ENCODE data around the gene NEUROD6.

Gene NEUROD6

DNA sequence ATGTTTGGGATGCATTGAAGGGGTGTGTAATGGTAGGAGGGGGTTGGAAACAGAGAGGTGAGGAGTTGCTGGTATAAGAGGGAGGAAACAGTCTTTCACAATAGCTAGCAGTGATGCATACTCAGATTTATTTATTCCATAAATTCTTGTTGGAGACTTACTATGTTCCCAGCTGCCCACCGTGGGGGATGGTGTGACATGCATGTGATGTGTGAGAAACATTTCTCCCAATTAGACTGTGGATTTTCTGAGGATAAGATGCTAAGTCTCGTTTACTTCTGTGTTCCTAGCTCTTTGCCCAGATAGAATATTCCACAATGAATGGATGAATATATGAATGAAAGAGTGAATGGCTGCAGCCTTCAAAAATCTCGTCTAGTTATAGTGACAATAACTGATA, 23.0 kb upstream of the NEUROD6 start:
- H3K9ac ChIP-seq (ENCODE audit: low read depth, low read length, poor library complexity) = no peak overlapping the region
- no peaks in the 10 kb centered on the region for H3K79me1 ChIP-seq (ENCODE audit: low read depth, low read length)
- no peak overlapping the region for H3K14ac ChIP-seq (ENCODE audit: low read length)

DNA sequence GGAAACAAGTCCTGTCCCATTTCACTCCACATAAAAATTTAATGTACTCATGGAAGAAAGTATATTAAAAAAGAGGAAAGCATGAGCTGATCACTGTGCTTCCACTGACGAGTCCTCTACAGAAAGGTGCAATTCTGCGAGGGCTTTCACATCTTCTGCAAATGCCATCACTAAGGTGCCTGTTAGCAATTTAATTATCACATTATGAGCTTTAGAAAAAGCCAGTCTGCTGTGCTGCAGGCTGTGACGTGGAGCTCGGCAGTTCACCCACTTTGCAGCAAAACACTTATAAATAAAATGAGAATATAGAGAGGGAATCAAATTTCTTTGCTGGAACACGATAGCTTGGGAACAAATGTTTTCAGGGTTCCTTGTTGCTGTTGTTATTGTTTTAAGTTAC, 22.5 kb upstream of the NEUROD6 start:
- no peak overlapping the region for H3K9ac ChIP-seq (ENCODE audit: low read depth, low read length, poor library complexity)
- H3K4ac ChIP-seq (ENCODE audit: low read length) = no peak overlapping the region
- H3K4me3 ChIP-seq (ENCODE audit: low read length in 2 of 2) = no peak overlapping the region
- H3K23ac ChIP-seq (ENCODE audit: low read depth, low read length, poor library complexity) = no peak overlapping the region
- no peak overlapping the region for H2AK5ac ChIP-seq (ENCODE audit: low read depth, low read length)
- no peak overlapping the region for H4K8ac ChIP-seq (ENCODE audit: low read depth, low read length)
- no peak overlapping the region for H2AFZ ChIP-seq (ENCODE audit: low read length)
- H3K9me3 ChIP-seq (replicated peaks in 1 of 2; ENCODE audit: control insufficient read depth in 2 of 2, insufficient read depth in 1 of 2, low read depth in 1 of 2, low read length in 2 of 2) = no peaks in the 10 kb centered on the region
- no peaks in the 10 kb centered on the region for H3K79me1 ChIP-seq (ENCODE audit: low read depth, low read length)
- H3K4me1 ChIP-seq (ENCODE audit: control insufficient read depth in 2 of 2, insufficient read depth in 1 of 2, low read depth in 1 of 2, low read length in 2 of 2) = peaks cover 0 to 2% of the 10 kb centered on the region in 2 donors
- no peak overlapping the region for H3K14ac ChIP-seq (ENCODE audit: low read length)
- no peak overlapping the region for H4K91ac ChIP-seq (ENCODE audit: low read depth, low read length, poor library complexity)
- no peak overlapping the region for H2BK5ac ChIP-seq (ENCODE audit: low read length)
- no peak for DNase-seq (ENCODE audit: low spot score)
- H3K27me3 ChIP-seq (ENCODE audit: control insufficient read depth in 3 of 3, insufficient read depth in 3 of 3, low read depth in 1 of 3, low read length in 3 of 3) = no peaks in the 10 kb centered on the region
- WGBS, 2 donors (ENCODE audit: extremely low coverage in 2 of 2, insufficient read length in 2 of 2, insufficient replicate concordance in 1 of 2) = no CpG with 5 or more reads among the region's 5 CpGs
- H2BK12ac ChIP-seq (ENCODE audit: low read length) = no peak overlapping the region
- H2BK15ac ChIP-seq (ENCODE audit: low read length) = no peak overlapping the region
- H3K4me2 ChIP-seq (ENCODE audit: insufficient read depth, low read length, poor library complexity, severe bottlenecking) = no peak overlapping the region
- no peak overlapping the region for H3K27ac ChIP-seq (replicated peaks; ENCODE audit: low read length)
- no peak overlapping the region for H3K18ac ChIP-seq (ENCODE audit: low read length)
- no peak overlapping the region for H2BK120ac ChIP-seq (ENCODE audit: low read depth, low read length)
- H3K36me3 ChIP-seq (replicated peaks in 1 of 2; ENCODE audit: control insufficient read depth in 2 of 2, insufficient read depth in 2 of 2, low read length in 2 of 2) = no peaks in the 10 kb centered on the region

More for the DNA sequence above, 23.0 kb upstream of the NEUROD6 start:
- no CpG with 5 or more reads among the region's 3 CpGs for WGBS, 2 donors (ENCODE audit: extremely low coverage in 2 of 2, insufficient read length in 2 of 2, insufficient replicate concordance in 1 of 2)
- no peak overlapping the region for H2BK15ac ChIP-seq (ENCODE audit: low read length)
- H3K27me3 ChIP-seq (ENCODE audit: control insufficient read depth in 3 of 3, insufficient read depth in 3 of 3, low read depth in 1 of 3, low read length in 3 of 3) = no peaks in the 10 kb centered on the region
- H3K4ac ChIP-seq (ENCODE audit: low read length) = no peak overlapping the region
- no peak overlapping the region for H3K4me2 ChIP-seq (ENCODE audit: insufficient read depth, low read length, poor library complexity, severe bottlenecking)
- no peak overlapping the region for H3K4me3 ChIP-seq (ENCODE audit: low read length in 2 of 2)
- no peak overlapping the region for H4K91ac ChIP-seq (ENCODE audit: low read depth, low read length, poor library complexity)
- no peak for DNase-seq (ENCODE audit: low spot score)
- no peak overlapping the region for H2BK120ac ChIP-seq (ENCODE audit: low read depth, low read length)
- no peak overlapping the region for H3K27ac ChIP-seq (replicated peaks; ENCODE audit: low read length)
- H4K8ac ChIP-seq (ENCODE audit: low read depth, low read length) = no peak overlapping the region
- H2AK5ac ChIP-seq (ENCODE audit: low read depth, low read length) = no peak overlapping the region
- no peak overlapping the region for H3K18ac ChIP-seq (ENCODE audit: low read length)
- H3K23ac ChIP-seq (ENCODE audit: low read depth, low read length, poor library complexity) = no peak overlapping the region
- H3K9me3 ChIP-seq (replicated peaks in 1 of 2; ENCODE audit: control insufficient read depth in 2 of 2, insufficient read depth in 1 of 2, low read depth in 1 of 2, low read length in 2 of 2) = no peaks in the 10 kb centered on the region
- H2BK12ac ChIP-seq (ENCODE audit: low read length) = no peak overlapping the region
- H3K4me1 ChIP-seq (ENCODE audit: control insufficient read depth in 2 of 2, insufficient read depth in 1 of 2, low read depth in 1 of 2, low read length in 2 of 2) = no peaks in the 10 kb centered on the region
- H2BK5ac ChIP-seq (ENCODE audit: low read length) = no peak overlapping the region
- no peaks in the 10 kb centered on the region for H3K36me3 ChIP-seq (replicated peaks in 1 of 2; ENCODE audit: control insufficient read depth in 2 of 2, insufficient read depth in 2 of 2, low read length in 2 of 2)
- H2AFZ ChIP-seq (ENCODE audit: low read length) = no peak overlapping the region

DNA sequence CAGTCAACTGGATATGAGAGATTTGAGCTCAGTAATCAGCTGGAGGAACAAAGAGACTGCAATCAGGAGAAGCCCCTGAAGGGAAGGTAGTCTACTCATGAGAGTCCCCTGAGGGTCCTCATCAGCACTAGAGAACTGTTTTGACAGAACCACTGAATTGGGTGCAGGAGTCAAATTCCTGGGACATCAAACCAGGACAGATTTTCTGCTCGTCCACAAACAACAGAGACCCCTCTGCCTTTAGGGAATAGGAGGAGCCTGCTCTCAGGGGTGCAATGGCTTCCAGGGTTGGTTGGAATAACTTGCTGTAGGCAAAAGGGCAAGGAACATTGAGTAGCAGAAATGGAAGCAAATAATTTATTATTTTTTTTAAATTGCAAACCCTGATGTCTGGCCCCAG, 21.9 kb upstream of the NEUROD6 start:
- H3K4ac ChIP-seq (ENCODE audit: low read length) = no peak overlapping the region
- H2BK12ac ChIP-seq (ENCODE audit: low read length) = no peak overlapping the region
- no peak overlapping the region for H2AFZ ChIP-seq (ENCODE audit: low read length)
- H4K8ac ChIP-seq (ENCODE audit: low read depth, low read length) = no peak overlapping the region
- H3K9ac ChIP-seq (ENCODE audit: low read depth, low read length, poor library complexity) = no peak overlapping the region
- DNase-seq (ENCODE audit: low spot score) = no peak
- H3K27ac ChIP-seq (replicated peaks; ENCODE audit: low read length) = no peak overlapping the region
- H3K23ac ChIP-seq (ENCODE audit: low read depth, low read length, poor library complexity) = no peak overlapping the region
- no peaks in the 10 kb centered on the region for H3K36me3 ChIP-seq (replicated peaks in 1 of 2; ENCODE audit: control insufficient read depth in 2 of 2, insufficient read depth in 2 of 2, low read length in 2 of 2)
- H3K4me1 ChIP-seq (ENCODE audit: control insufficient read depth in 2 of 2, insufficient read depth in 1 of 2, low read depth in 1 of 2, low read length in 2 of 2) = peaks cover 0 to 2% of the 10 kb centered on the region in 2 donors
- no peak overlapping the region for H2BK15ac ChIP-seq (ENCODE audit: low read length)
- H2AK5ac ChIP-seq (ENCODE audit: low read depth, low read length) = no peak overlapping the region
- WGBS, 2 donors (ENCODE audit: extremely low coverage in 2 of 2, insufficient read length in 2 of 2, insufficient replicate concordance in 1 of 2) = no CpG with 5 or more reads among the region's 1 CpG
- no peak overlapping the region for H2BK5ac ChIP-seq (ENCODE audit: low read length)
- no peak overlapping the region for H3K14ac ChIP-seq (ENCODE audit: low read length)
- no peak overlapping the region for H2BK120ac ChIP-seq (ENCODE audit: low read depth, low read length)
- no peaks in the 10 kb centered on the region for H3K27me3 ChIP-seq (ENCODE audit: control insufficient read depth in 3 of 3, insufficient read depth in 3 of 3, low read depth in 1 of 3, low read length in 3 of 3)
- H3K4me2 ChIP-seq (ENCODE audit: insufficient read depth, low read length, poor library complexity, severe bottlenecking) = no peak overlapping the region
- no peak overlapping the region for H3K4me3 ChIP-seq (ENCODE audit: low read length in 2 of 2)
- no peak overlapping the region for H4K91ac ChIP-seq (ENCODE audit: low read depth, low read length, poor library complexity)
- H3K9me3 ChIP-seq (replicated peaks in 1 of 2; ENCODE audit: control insufficient read depth in 2 of 2, insufficient read depth in 1 of 2, low read depth in 1 of 2, low read length in 2 of 2) = no peaks in the 10 kb centered on the region
- H3K79me1 ChIP-seq (ENCODE audit: low read depth, low read length) = no peaks in the 10 kb centered on the region
- no peak overlapping the region for H3K18ac ChIP-seq (ENCODE audit: low read length)

DNA sequence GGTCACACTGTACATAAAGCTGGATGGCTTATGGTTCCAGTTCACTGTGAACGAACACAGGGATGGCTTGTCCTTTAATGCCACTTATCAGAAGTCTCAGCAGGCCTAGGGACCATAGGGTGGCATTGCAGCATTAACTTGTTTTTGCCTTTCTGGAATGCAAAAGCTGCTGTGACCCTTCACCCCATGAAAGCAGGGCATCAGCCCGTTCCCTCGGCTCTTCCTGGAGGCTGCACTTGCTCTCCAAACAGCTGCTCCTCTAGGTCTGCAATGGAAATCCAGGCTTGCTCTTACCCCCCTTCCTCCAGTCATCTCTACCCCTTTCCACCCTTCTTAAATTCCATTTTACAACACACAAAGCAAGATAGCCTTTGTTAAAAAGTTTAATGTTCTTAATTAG, 17.9 kb upstream of the NEUROD6 start:
- no peak overlapping the region for H4K8ac ChIP-seq (ENCODE audit: low read depth, low read length)
- no peak overlapping the region for H3K14ac ChIP-seq (ENCODE audit: low read length)
- H2BK15ac ChIP-seq (ENCODE audit: low read length) = no peak overlapping the region
- no peak overlapping the region for H2AFZ ChIP-seq (ENCODE audit: low read length)
- H3K4me2 ChIP-seq (ENCODE audit: insufficient read depth, low read length, poor library complexity, severe bottlenecking) = no peak overlapping the region
- no peak overlapping the region for H3K18ac ChIP-seq (ENCODE audit: low read length)
- peaks cover 0 to 2% of the 10 kb centered on the region in 2 donors for H3K4me1 ChIP-seq (ENCODE audit: control insufficient read depth in 2 of 2, insufficient read depth in 1 of 2, low read depth in 1 of 2, low read length in 2 of 2)
- no peak overlapping the region for H3K4me3 ChIP-seq (ENCODE audit: low read length in 2 of 2)
- H3K27ac ChIP-seq (replicated peaks; ENCODE audit: low read length) = no peak overlapping the region
- DNase-seq (ENCODE audit: low spot score) = no peak
- H3K4ac ChIP-seq (ENCODE audit: low read length) = no peak overlapping the region
- H3K36me3 ChIP-seq (replicated peaks in 1 of 2; ENCODE audit: control insufficient read depth in 2 of 2, insufficient read depth in 2 of 2, low read length in 2 of 2) = no peaks in the 10 kb centered on the region
- H3K27me3 ChIP-seq (ENCODE audit: control insufficient read depth in 3 of 3, insufficient read depth in 3 of 3, low read depth in 1 of 3, low read length in 3 of 3) = no peaks in the 10 kb centered on the region
- H3K79me1 ChIP-seq (ENCODE audit: low read depth, low read length) = no peaks in the 10 kb centered on the region
- no CpG with 5 or more reads among the region's 3 CpGs for WGBS, 2 donors (ENCODE audit: extremely low coverage in 2 of 2, insufficient read length in 2 of 2, insufficient replicate concordance in 1 of 2)
- no peak overlapping the region for H2AK5ac ChIP-seq (ENCODE audit: low read depth, low read length)
- no peak overlapping the region for H3K23ac ChIP-seq (ENCODE audit: low read depth, low read length, poor library complexity)
- no peak overlapping the region for H4K91ac ChIP-seq (ENCODE audit: low read depth, low read length, poor library complexity)
- H2BK5ac ChIP-seq (ENCODE audit: low read length) = no peak overlapping the region
- no peak overlapping the region for H2BK12ac ChIP-seq (ENCODE audit: low read length)
- no peaks in the 10 kb centered on the region for H3K9me3 ChIP-seq (replicated peaks in 1 of 2; ENCODE audit: control insufficient read depth in 2 of 2, insufficient read depth in 1 of 2, low read depth in 1 of 2, low read length in 2 of 2)
- H3K9ac ChIP-seq (ENCODE audit: low read depth, low read length, poor library complexity) = no peak overlapping the region
- H2BK120ac ChIP-seq (ENCODE audit: low read depth, low read length) = no peak overlapping the region
